Stimulated activated CD8-positive, alpha-beta memory T cell treated with anti-CD3 and anti-CD28 coated beads, Interleukin-4, amount 100 ng/mL, for 24 hours (primary cell): ENCODE data around the gene PCBP3.
"Not testable (repeated sequence)": the region's sequence is repeated elsewhere in the genome, so short reads cannot be mapped to it uniquely, and the experiment has no call there.

Experiments
- DNase-seq: peaks from one replicate; pipeline ENCODE4 v3.0.0-alpha.2; 2020; ENCODE audit warnings: low read depth

Gene PCBP3

DNA sequence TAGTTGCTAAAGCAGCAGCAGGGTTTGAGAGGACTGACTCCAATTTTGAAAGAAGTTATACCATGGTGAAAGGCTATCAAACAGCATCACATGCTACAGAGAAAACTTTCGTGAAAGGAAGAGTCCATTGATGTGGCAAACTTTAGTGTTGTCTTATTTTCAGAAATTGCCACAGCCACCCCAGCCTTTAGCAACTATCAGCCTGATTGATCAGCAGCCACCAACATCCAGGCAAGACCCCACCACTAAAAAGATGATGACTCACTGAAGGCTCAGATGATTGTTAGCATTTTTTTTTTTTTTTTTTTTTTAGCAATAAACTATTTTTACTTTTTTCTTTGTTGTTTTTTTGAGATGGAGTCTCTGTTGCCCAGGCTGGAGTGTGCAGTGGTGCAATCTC lies 35.3 kb downstream of the PCBP3 start:
- not testable (repeated sequence) for DNase-seq

DNA sequence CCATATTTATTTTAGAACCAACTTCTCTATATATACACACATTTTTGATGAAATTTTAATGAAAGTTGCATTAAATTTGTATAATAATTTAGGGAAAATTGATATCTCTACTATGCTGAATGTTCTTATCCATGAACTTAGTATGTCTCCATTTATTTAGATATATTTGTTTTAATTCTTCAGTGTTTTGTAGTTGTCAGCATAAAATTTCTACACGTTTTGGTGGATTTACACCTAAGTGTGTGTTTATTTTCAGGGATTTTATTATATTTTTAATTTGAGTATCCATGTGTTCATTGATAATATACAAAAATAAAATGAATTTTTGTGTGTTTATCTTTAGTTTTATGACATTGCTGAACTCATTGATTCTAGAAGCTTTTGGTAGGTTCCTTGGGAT lies 36.7 kb downstream of the PCBP3 start:
- no peak for DNase-seq

GRCh38 chr21:45695086-45695485 lies 51.6 kb downstream of the PCBP3 start:
- no peak for DNase-seq

DNA sequence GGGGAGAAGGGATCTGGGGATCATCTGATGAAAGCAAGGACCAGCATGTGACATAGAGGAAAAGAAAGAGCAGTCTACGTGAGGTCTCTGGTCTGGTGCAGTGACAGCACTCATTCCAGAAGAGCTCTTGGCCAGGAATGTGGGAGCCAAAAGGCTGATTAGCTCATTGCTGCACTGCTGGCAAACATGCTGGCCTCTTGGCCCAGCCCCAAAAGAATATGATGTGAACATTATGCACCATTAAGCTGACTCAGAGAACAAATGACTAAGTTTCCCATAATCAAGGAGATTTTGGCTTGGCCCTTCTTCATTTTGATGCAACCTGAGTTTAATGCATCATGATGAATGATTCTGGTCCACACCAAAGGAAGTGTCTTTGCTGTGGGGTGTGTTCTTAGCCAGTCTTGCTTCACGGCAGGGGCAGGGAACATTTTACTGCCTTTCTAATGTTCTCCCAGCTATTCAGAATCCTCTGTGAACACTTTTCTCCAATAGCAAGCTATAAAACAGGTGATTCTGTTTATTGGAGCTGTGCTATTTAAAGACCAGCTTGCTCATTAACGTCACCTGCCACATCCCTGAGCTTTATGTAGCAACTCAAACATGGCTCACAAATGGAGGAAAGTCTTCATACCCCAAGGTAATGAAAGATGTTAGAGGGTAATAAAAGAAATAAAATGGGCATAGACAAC lies 55.1 kb downstream of the PCBP3 start:
- no peak for DNase-seq

DNA sequence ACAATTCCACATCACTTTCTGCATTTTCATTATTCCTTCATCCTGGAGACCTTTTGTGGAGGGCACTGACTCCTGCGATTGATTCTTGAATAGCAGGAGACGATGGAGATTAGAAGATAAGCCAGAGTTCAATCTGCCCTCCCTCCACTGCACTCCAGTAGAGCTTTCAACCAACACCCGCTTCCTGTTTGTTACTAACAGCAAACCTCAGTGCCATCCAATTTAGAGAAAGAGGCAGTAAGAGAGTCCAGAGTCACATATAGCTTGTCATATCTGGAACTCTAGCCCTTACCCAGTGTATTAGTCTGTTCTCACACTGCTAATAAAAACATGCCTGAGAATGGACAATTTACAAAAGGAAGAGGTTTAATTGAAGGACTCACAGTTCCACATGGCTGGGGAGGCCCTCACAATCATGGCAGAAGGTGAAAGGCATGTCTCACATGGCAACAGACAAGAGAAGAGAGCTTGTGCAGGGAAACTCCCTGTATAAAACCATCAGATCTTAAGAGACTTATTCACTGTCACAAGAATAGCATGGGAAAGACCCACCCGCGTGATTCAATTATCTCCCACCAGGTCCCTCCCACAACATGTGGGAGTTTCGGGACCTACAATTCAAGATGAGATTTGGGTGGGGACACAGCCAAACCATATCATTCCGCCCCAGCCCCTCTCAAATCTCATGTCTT lies 55.9 kb downstream of the PCBP3 start:
- no peak for DNase-seq

DNA sequence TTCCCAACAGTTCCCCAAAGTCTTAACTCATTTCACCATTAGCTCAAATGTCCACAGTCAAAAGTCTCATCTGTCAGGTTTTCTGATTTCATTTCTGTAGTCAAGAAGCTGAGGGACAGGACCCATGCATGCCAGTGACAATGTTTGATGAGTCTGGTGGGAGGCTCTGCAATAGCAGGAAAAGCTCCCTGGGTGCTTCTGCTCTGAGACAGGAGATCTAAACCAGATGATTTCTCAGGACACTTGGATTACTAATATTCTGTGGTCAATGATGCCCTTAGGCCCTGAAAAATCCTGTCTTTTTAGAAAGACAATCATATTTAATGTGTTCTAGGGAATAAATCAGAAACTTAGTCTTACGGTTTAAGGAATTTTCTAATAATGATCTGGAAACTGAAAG lies 56.4 kb downstream of the PCBP3 start:
- no peak for DNase-seq

DNA sequence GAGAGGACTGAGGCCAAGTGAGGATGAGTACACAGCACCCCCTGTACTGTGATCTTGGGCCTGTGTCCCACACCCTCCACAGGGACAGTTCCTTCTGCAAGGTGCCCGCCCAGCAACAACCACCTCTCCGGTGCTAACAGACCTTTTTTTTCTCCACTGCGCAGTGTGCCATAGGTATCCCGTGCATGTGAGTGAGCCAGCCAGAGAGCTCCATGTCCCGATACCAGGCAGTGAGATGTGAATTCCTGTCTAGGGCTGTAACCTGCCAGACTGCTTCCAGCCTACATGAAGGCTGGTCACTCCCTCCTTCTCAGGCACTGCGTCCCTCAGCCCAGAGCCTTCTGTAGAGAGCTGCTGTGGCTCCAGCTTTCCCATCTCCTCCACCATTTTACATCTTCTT lies 56.9 kb downstream of the PCBP3 start:
- no peak for DNase-seq

- no peak for DNase-seq
These were observed 61.0 kb downstream of the PCBP3 start for GRCh38 chr21:45704311-45705108.

- no peak for DNase-seq
These were observed 62.8 kb downstream of the PCBP3 start for GRCh38 chr21:45706299-45706698.

DNA sequence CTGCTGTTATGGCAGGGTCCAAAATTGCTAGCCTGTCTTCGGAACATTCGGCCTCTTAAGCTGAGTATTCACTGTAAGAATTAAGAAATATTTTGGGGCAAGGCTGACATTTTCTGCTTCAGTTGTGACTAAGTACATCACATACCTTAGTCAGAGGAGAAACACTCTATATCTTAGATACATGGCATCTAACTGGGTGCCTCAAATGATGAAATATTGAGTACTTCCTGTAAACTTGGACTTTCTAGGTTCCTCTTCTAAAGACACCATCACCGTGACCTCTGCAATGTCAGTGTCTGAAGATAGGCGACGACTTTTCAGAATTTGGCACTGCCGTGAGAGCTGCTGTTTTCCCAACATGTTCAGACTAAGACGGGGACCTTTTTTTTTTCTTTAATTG lies 65.6 kb downstream of the PCBP3 start:
- no peak for DNase-seq

GRCh38 chr21:45709696-45710268 lies 66.3 kb downstream of the PCBP3 start:
- no peak for DNase-seq

- DNase-seq: not testable (repeated sequence)
These were observed 66.8 kb downstream of the PCBP3 start for GRCh38 chr21:45710306-45710705.

GRCh38 chr21:45713613-45714012 lies 70.1 kb downstream of the PCBP3 start:
- DNase-seq: no peak

DNA sequence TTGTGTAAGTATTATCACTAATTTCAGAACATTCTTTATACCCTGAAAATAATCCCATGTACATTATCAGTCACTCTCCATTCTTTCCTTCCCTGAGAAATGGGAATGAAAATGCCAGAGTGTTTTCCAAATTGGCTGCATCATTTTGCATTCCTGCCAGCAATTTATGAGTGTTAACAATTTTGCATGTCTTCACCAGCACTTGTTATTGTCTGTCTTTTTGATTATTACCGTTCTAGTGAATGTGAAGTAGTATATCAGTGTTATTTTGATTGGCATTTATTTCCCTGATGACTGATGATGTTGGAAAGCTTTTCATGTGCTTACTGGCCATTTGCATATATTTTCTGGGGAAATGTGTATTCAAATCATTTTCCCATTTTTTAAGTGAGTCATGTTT lies 71.9 kb downstream of the PCBP3 start:
- no peak for DNase-seq

DNA sequence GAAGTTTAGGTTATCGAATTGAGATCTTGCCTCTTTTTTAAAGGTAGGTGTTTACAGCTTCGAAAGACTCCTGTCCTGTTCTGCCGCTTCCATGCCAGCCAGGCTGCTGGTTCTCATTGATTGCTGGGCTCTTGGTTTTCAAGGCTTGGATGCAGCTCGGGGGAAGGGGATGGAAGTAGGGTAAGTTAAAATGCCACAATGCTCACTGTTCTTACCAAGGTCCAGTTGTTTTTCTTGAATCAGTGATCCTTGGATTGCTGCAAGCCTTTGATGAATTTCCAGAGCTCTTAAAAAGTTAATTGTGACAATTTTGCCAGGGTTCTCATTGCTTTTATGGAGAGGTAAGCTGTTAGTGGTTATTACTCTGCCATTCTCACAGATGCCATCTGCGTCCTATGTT lies 74.9 kb downstream of the PCBP3 start:
- DNase-seq: no peak

DNA sequence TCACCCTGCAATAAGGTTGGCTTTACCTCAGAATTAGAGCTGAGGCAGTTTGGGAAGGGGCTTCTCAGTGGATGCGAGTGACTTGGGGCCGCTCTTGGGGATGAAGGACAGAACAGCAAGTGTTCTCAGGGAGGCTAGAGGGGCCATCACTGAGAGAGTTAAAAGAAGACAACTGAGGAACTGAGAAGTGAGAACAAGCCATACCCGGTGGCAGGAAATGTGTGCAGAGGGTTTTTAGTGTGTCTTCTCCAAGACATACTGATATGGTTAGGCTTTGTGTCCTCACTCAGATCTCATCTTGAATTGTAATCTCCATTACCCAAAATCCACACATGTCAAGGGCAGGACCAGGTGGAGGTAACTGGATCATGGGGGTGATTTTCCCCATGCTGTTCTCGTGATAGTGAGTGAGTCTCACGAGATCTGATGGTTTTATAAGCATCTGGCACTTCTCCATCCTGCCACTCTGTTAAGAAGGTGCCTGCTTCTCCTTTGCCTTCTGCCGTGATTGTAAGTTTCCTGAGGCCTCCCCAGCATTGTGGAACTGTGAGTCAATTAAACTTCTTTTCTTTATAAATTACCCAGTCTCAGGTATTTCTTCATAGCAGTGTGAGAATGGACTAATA lies 75.8 kb downstream of the PCBP3 start:
- DNase-seq: no peak

DNA sequence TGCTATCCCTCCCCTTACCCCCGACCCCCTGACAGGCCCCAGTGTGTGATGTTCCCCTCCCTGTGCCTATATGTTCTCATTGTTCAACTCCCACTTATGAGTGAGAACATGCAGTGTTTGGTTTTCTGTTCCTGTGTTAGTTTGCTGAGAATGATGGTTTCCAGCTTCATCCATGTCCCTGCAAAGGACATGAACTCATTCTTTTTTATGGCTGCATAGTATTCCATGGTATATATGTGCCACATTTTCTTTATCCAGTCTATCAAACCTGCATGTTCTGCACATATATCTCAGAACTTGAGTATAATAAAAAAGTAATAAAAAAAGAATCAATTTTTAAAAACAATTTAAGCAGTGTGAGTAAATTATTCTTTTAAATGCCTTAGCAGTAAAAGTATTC lies 76.7 kb downstream of the PCBP3 start:
- not testable (repeated sequence) for DNase-seq

DNA sequence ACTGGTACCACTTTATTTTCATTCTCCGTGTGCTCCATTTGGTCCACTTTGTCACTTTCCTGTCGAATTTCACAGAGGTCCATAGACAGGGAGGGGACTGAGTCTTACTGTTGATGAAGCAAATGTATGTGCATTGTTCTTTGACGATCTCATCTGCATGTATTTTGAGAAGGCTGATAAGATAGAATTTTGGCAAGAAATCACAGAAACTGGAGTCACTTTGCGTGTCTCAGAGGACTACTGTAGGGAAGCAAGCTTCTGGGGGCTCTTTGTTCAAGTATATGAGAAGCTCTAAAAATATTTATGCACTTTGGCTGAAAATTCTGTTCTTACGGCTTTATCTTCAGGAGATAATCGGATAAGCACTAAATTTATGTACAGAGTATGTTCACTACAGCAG lies 78.1 kb downstream of the PCBP3 start:
- no peak for DNase-seq

DNA sequence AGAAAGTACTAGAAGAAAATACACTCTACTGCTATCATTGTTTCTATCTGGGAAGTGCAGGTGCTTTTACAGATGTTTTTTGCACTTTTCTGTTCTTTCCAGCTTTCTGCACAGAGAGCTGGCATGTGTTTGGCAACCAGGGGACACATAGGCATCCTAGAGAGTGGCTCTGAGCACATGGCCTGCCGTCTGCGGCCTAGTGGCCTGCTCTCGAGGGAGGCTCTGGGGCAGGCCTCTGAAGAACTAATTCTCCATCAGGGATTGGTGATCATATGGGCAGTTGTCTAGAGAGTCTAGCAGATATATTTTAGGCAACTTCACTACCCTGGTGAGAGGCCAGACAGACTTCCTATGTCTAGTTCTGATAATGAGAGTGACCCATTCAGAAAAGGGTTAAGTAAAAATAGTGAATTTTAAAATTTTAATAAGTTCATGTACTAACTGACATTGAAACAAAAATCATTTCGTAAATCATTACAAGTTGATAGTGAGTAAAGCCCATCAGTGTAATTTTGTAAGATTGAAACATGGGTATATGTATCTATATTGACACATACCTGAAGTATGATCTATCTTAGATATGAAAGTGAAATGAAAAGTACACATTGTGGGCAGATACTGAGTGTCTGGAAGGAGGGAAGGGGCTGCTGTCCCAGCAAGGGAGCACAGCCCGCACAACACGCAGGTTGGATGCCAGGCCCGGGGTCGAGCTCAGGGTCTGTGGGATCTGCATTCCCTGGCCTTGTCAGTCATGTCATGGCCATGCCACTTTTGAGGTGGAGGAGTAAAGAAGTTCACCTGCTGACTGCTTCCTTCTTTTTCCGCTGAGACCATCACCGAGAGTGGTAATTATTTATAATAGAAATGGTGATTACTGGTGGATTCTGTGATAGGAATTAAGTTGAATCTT lies 79.8 kb downstream of the PCBP3 start:
- DNase-seq: no peak

DNA sequence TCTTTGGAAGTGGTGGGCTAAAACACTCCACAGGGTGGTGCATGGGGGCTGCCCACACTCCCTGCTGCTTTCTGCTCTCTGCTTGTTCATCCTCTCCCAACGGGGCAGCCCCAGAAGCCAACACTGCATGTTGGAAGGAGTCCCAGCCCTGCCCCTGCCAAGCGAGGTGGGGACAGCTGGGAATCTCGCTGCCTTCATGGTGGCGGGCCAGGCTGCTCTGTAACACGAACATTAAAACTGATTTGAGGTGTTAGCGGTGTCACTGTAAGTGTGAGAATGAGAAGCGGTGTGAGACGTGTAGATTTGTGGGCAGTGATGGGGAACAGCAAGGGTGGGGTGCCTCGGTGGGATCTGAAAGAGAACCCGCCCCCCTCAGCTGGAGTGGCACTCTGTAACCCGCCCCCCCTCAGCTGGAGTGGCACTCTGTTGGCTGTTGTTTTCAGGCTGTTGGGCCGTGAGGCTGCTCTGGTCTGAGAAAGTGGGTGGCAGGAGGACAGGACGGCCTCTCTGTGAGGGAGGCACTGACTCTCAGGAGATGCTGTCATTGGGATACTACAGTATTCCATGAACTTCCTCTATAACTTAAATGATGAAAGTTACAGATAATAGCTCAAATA lies 80.9 kb downstream of the PCBP3 start:
- no peak for DNase-seq
